GM21529 (cell line): ENCODE data around the gene KRT77.

Experiments used
- ATAC-seq: cut with Tn5 transposase; IDR thresholded peaks from one replicate; pipeline ENCODE4 v1.9.1; 2021; ENCODE audit not compliant: unreplicated experiment

KRT77 gene

GRCh38 chr12:52659395-52659794, 43.9 kb downstream of the KRT77 start:
- no peak for ATAC-seq

- no peak for ATAC-seq
These were observed 45.1 kb downstream of the KRT77 start for GRCh38 chr12:52658196-52658595.

- ATAC-seq = no peak
These were observed 45.9 kb downstream of the KRT77 start for GRCh38 chr12:52657250-52657902.

- ATAC-seq = no peak
These were observed 46.7 kb downstream of the KRT77 start for GRCh38 chr12:52656616-52657015.

GRCh38 chr12:52655720-52656124, 47.6 kb downstream of the KRT77 start:
- no peak for ATAC-seq

- ATAC-seq = no peak
These were observed 48.1 kb downstream of the KRT77 start for GRCh38 chr12:52655251-52655650.

GRCh38 chr12:52651726-52652261, 51.5 kb downstream of the KRT77 start, which contains the start of gene KRT2:
Gene KRT2, minus strand, starts transcription at chr12:52652211. Its CDS starts 69 bp downstream, at chr12:52652142.
- ATAC-seq = no peak

- ATAC-seq = no peak
These were observed 52.7 kb downstream of the KRT77 start for GRCh38 chr12:52650520-52651081.

GRCh38 chr12:52649066-52649465, 54.3 kb downstream of the KRT77 start:
- no peak for ATAC-seq

- no peak for ATAC-seq
These were observed 55.2 kb downstream of the KRT77 start for GRCh38 chr12:52648012-52648550.

- ATAC-seq = no peak
These were observed 55.7 kb downstream of the KRT77 start for GRCh38 chr12:52647601-52648000.

GRCh38 chr12:52646613-52647012, 56.7 kb downstream of the KRT77 start:
- ATAC-seq = no peak

GRCh38 chr12:52645982-52646381, 57.3 kb downstream of the KRT77 start:
- ATAC-seq = no peak

GRCh38 chr12:52645120-52645761, 58.1 kb downstream of the KRT77 start:
- no peak for ATAC-seq

GRCh38 chr12:52644078-52644415, 59.3 kb downstream of the KRT77 start:
- no peak for ATAC-seq

GRCh38 chr12:52643233-52644077, 59.9 kb downstream of the KRT77 start:
- ATAC-seq = no peak

- no peak for ATAC-seq
These were observed 61.9 kb downstream of the KRT77 start for GRCh38 chr12:52641468-52641867.
